HG02852 (cell line): ENCODE measurements around the gene CST9.

Source experiments
- ATAC-seq: cut with Tn5 transposase; IDR thresholded peaks from one replicate; pipeline ENCODE4 v1.9.1; 2021; ENCODE audit warnings: mild to moderate bottlenecking, moderate library complexity; ENCODE audit not compliant: unreplicated experiment

The CST9 gene

GRCh38 chr20:23554401-23554800 is 51.3 kb downstream of the CST9 start:
- ATAC-seq: no peak
